ENCODE data around the gene EGFR.

Gene EGFR

GRCh38 chr7:55234408-55234807 is 215.6 kb downstream of the EGFR start:
- no peak for DNase-seq

- DNase-seq = no peak
These were observed 216.3 kb downstream of the EGFR start for GRCh38 chr7:55235115-55235514.

GRCh38 chr7:55235801-55236200 is 217.0 kb downstream of the EGFR start:
- no peak for DNase-seq

- no peak for DNase-seq
These were observed 217.7 kb downstream of the EGFR start for GRCh38 chr7:55236476-55236875.

- no peak for DNase-seq
These were observed 218.5 kb downstream of the EGFR start for GRCh38 chr7:55237156-55237893.

GRCh38 chr7:55239406-55239805 is 220.6 kb downstream of the EGFR start:
- no peak for DNase-seq

- DNase-seq = no peak
These were observed 221.8 kb downstream of the EGFR start for GRCh38 chr7:55240418-55241142.

GRCh38 chr7:55241958-55242357 is 223.1 kb downstream of the EGFR start:
- DNase-seq = no peak

- DNase-seq = no peak
These were observed 223.8 kb downstream of the EGFR start for GRCh38 chr7:55242613-55243012.

- DNase-seq = no peak
These were observed 225.4 kb downstream of the EGFR start for GRCh38 chr7:55244006-55244745.

GRCh38 chr7:55245271-55245723 is 226.5 kb downstream of the EGFR start:
- no peak for DNase-seq

GRCh38 chr7:55246171-55246570 is 227.4 kb downstream of the EGFR start:
- DNase-seq = no peak

- no peak for DNase-seq
These were observed 228.6 kb downstream of the EGFR start for GRCh38 chr7:55247428-55247827.

- DNase-seq = no peak
These were observed 229.7 kb downstream of the EGFR start for GRCh38 chr7:55248526-55248925.

- no peak for DNase-seq
These were observed 230.5 kb downstream of the EGFR start for GRCh38 chr7:55249332-55249731.

- DNase-seq = no peak
These were observed 231.5 kb downstream of the EGFR start for GRCh38 chr7:55250313-55250712.

- DNase-seq = no peak
These were observed 232.5 kb downstream of the EGFR start for GRCh38 chr7:55251313-55251712.

GRCh38 chr7:55251911-55252310 is 233.1 kb downstream of the EGFR start:
- no peak for DNase-seq

- no peak for DNase-seq
These were observed 233.6 kb downstream of the EGFR start for GRCh38 chr7:55252386-55252785.

GRCh38 chr7:55253188-55253587 is 234.4 kb downstream of the EGFR start:
- no peak for DNase-seq

- no peak for DNase-seq
These were observed 235.4 kb downstream of the EGFR start for GRCh38 chr7:55254242-55254595.

GRCh38 chr7:55254596-55255495 is 236.0 kb downstream of the EGFR start:
- DNase-seq = peak; percentile 7 to 67 (median 36)

Data from activated naive CD4-positive, alpha-beta T cell (primary cell).